Mononuclear cell (primary cell): ENCODE measurements around the gene ANAPC16. TPM values are rescaled to one million over a fixed set of nuclear protein-coding genes. Genes with fewer than 3 reads are reported as not detected.
A peak's percentile ranks its signal among the peaks of the same experiment; 100 is the strongest.
"Not testable (repeated sequence)": the region's sequence is repeated elsewhere in the genome, so short reads cannot be mapped to it uniquely, and the experiment has no call there.

Experiments
- H3K27me3 ChIP-seq: 2 replicates; pipeline ENCODE4 v1.6.0; 2011; ENCODE audit warnings: low read length, control low read depth; ENCODE audit not compliant: insufficient read depth
- H3K4me1 ChIP-seq: 2 replicates; pipeline ENCODE4 v1.5.1; 2011; ENCODE audit warnings: mild to moderate bottlenecking, low read length, control low read depth; ENCODE audit not compliant: insufficient read depth
- H3K4me3 ChIP-seq: 2 replicates; pipeline ENCODE4 v1.5.1; 2011; ENCODE audit warnings: mild to moderate bottlenecking, low read length, moderate library complexity
- H3K9me3 ChIP-seq: 2 replicates; pipeline ENCODE4 v1.5.1; 2011; ENCODE audit warnings: low read depth, mild to moderate bottlenecking, control low read depth, low read length
- total RNA-seq: library from RNA; depleted of rRNA; stranded (reverse); fragments of >200 nt; gene quantifications from one replicate; pipeline ENCODE4 v1.2.3, GENCODE V29; 2012

ANAPC16 gene
- total RNA-seq, 1 donor = 92.6 TPM

- no peaks in the 10 kb centered on the region for H3K9me3 ChIP-seq
- H3K27me3 ChIP-seq = no peaks in the 10 kb centered on the region
- H3K4me1 ChIP-seq = peaks cover 68% of the 10 kb centered on the region
- H3K4me3 ChIP-seq = peak overlapping the region; percentile 46
Measured at GRCh38 chr10:72260976-72261783, 45.4 kb downstream of the ANAPC16 start.

- H3K4me3 ChIP-seq = no peak overlapping the region
- H3K27me3 ChIP-seq = no peaks in the 10 kb centered on the region
Measured at GRCh38 chr10:72261784-72262404, 46.1 kb downstream of the ANAPC16 start.

GRCh38 chr10:72263613-72264241 lies 47.9 kb downstream of the ANAPC16 start:
- no peak overlapping the region for H3K4me3 ChIP-seq
- H3K27me3 ChIP-seq = no peaks in the 10 kb centered on the region
- H3K9me3 ChIP-seq = no peaks in the 10 kb centered on the region
- peaks cover 49% of the 10 kb centered on the region for H3K4me1 ChIP-seq

More at GRCh38 chr10:72261784-72262404, 46.1 kb downstream of the ANAPC16 start:
- Histone ChIP-seq H3K4me1 (peaks cover 61% of the 10 kb centered on the region), H3K9me3 (no peaks in the 10 kb centered on the region)

- peaks cover 43% of the 10 kb centered on the region for H3K4me1 ChIP-seq
- H3K4me3 ChIP-seq = no peak overlapping the region
- H3K27me3 ChIP-seq = no peaks in the 10 kb centered on the region
- no peaks in the 10 kb centered on the region for H3K9me3 ChIP-seq
Measured at GRCh38 chr10:72264536-72264935, 48.7 kb downstream of the ANAPC16 start.

GRCh38 chr10:72265508-72265907 lies 49.7 kb downstream of the ANAPC16 start:
- no peak overlapping the region for H3K4me3 ChIP-seq

GRCh38 chr10:72265990-72266865 lies 50.4 kb downstream of the ANAPC16 start:
- H3K4me3 ChIP-seq = no peak overlapping the region
- peaks cover 26% of the 10 kb centered on the region for H3K4me1 ChIP-seq
- H3K9me3 ChIP-seq = no peaks in the 10 kb centered on the region
- no peaks in the 10 kb centered on the region for H3K27me3 ChIP-seq

More at GRCh38 chr10:72265508-72265907, 49.7 kb downstream of the ANAPC16 start:
- Histone ChIP-seq H3K9me3 (no peaks in the 10 kb centered on the region), H3K4me1 (peaks cover 33% of the 10 kb centered on the region), H3K27me3 (no peaks in the 10 kb centered on the region)

- no peak overlapping the region for H3K4me3 ChIP-seq
- no peaks in the 10 kb centered on the region for H3K27me3 ChIP-seq
- peaks cover 15% of the 10 kb centered on the region for H3K4me1 ChIP-seq
- H3K9me3 ChIP-seq = no peaks in the 10 kb centered on the region
Measured at GRCh38 chr10:72267381-72267780, 51.6 kb downstream of the ANAPC16 start.

GRCh38 chr10:72267819-72268399 lies 52.1 kb downstream of the ANAPC16 start:
- Histone ChIP-seq H3K27me3 (no peaks in the 10 kb centered on the region), H3K4me3 (no peak overlapping the region), H3K4me1 (peaks cover 18% of the 10 kb centered on the region), H3K9me3 (no peaks in the 10 kb centered on the region)

GRCh38 chr10:72268475-72269200 lies 52.8 kb downstream of the ANAPC16 start:
- H3K4me1 ChIP-seq = peaks cover 17% of the 10 kb centered on the region
- not testable (repeated sequence) for H3K9me3 ChIP-seq, H3K27me3 ChIP-seq

GRCh38 chr10:72270607-72271281 lies 54.9 kb downstream of the ANAPC16 start:
- H3K4me1 ChIP-seq = peaks cover 26% of the 10 kb centered on the region
- H3K27me3 ChIP-seq = no peaks in the 10 kb centered on the region
- no peaks in the 10 kb centered on the region for H3K9me3 ChIP-seq
- no peak overlapping the region for H3K4me3 ChIP-seq

More at GRCh38 chr10:72268475-72269200, 52.8 kb downstream of the ANAPC16 start:
- not testable (repeated sequence) for H3K4me3 ChIP-seq

GRCh38 chr10:72272689-72273409 lies 57.0 kb downstream of the ANAPC16 start:
- Histone ChIP-seq H3K9me3 (no peaks in the 10 kb centered on the region), H3K4me1 (peaks cover 39% of the 10 kb centered on the region), H3K4me3 (peak overlapping the region; percentile 83), H3K27me3 (no peaks in the 10 kb centered on the region)

GRCh38 chr10:72273410-72274212 lies 57.8 kb downstream of the ANAPC16 start, which contains the start of gene DDIT4:
Gene DDIT4 (plus strand): TSS chr10:72273924. CDS start chr10:72274217, 293 bp downstream.
- Histone ChIP-seq H3K4me1 (peaks cover 39% of the 10 kb centered on the region), H3K4me3 (peak within 1 kb of the TSS; percentile 83), H3K9me3 (no peaks in the 10 kb centered on the region), H3K27me3 (no peaks in the 10 kb centered on the region)
